GM19099 (cell line): ENCODE measurements around the gene RBCK1.

ENCODE experiments used
- POLR2A ChIP-seq: IDR thresholded peaks from 3 replicates; pipeline ENCODE4 v1.6.1; 2011; ENCODE audit warnings: low read depth; ENCODE audit not compliant: insufficient read length; ENCODE audit errors: extremely low read depth

Gene RBCK1

GRCh38 chr20:434661-435419 is 26.7 kb downstream of the RBCK1 start:
- no peak for TF ChIP-seq POLR2A

- no peak for TF ChIP-seq POLR2A
Measured at GRCh38 chr20:435558-435957, 27.5 kb downstream of the RBCK1 start.

DNA sequence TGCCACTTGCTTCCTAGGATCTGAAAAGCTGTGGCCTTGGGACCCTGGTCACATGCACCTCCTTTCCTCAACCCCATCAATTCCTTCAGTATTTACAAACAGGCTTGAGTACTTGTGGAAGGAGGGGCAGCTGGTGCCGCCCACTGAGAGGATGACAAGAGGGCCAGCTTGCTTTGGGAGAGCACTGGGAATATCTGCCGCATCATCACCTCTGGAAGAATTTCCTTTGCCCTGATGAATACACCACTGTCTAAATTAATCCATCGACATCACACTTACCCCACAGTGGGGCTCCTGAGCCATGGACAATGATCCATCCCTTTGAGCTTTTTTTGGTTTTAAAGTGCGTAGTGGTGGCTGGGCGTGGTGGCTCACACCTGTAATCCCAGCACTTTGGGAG is 28.4 kb downstream of the RBCK1 start:
- no peak for TF ChIP-seq POLR2A

- no peak for TF ChIP-seq POLR2A
Measured at GRCh38 chr20:437787-438486, 29.8 kb downstream of the RBCK1 start.

GRCh38 chr20:438571-439469 is 30.7 kb downstream of the RBCK1 start:
- no peak for TF ChIP-seq POLR2A

DNA sequence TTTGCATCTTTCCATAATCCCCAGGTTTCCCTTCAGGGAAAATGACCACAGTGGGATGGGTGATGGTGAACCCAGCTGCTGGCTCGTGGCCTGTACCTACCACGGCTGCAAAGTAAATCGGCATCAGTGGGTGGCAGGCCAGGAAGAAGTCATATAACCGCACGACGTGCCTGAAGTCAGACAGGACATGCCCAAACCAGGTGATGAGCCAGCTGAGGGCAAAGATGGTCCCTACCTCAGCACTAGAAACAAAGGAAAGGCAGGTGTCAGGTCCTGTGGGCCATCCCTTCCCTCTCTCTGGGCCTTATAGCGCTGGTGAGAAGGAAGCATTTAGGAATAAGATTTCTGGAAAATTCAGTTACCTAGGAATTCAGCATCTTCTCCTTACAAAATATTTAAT is 32.0 kb downstream of the RBCK1 start:
- TF ChIP-seq POLR2A: no peak

- no peak for TF ChIP-seq POLR2A
Measured at GRCh38 chr20:440636-441035, 32.5 kb downstream of the RBCK1 start.

GRCh38 chr20:443223-443775 is 35.2 kb downstream of the RBCK1 start:
- TF ChIP-seq POLR2A: no peak

GRCh38 chr20:444117-444516 is 36.0 kb downstream of the RBCK1 start:
- TF ChIP-seq POLR2A: no peak

GRCh38 chr20:444862-445426 is 36.8 kb downstream of the RBCK1 start:
- TF ChIP-seq POLR2A: no peak

DNA sequence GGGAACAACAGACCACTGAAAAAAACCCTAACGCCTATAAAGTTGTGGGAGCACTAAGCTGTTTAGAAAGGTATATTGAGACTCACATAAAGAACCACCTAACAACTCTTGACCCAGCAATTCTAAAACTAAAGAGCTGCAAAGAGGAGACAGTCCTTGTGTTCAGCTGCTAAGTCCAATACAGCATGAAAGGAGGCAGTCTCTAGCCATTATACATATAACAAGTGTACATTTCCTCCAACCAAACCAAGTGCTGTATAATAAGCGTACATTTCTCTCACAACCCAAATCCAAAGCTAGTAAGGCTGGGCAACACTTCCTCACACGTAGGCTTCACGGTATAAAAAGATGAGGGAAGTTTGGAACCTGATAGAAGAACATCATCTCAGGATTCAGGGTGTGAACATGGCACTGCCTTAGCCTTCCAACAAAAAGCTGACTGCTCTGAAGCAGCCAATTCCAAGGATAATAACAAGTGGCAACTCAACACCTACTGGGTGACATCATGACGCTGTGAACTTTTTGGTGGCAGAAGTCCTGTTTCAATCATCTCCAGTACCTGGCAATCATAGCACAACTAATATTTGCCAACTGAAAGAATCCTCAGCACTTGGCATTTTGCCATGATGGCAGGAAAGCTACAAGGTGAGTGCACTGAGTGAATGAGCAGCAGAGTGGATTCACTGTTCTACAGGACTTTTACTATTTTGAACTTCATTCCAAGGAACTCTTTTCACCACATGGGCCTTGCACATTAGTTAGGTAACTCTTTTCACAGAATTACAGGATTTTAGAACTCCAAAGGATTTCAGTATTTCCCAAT is 37.6 kb downstream of the RBCK1 start:
- no peak for TF ChIP-seq POLR2A

- TF ChIP-seq POLR2A: no peak
Measured at GRCh38 chr20:454951-455350, 46.9 kb downstream of the RBCK1 start.

DNA sequence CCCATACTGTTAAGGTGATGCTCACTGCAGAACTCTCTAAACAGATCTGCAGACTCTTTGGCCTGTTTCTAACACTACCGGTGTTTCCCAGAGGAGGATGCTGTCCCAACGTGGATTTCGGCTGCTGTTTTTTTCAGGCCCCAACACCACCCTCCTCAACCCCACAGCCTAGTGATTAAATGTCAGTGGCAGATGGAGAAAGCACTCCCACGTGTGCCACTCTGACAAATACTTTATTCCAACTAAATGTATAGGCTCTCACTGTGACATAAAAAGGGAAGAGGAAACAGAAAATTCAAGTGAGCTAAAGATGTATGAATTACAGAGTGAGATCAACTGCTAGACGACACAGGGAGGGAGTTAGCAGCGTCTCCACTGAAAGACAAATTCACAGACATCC is 50.7 kb downstream of the RBCK1 start:
- TF ChIP-seq POLR2A: no peak

DNA sequence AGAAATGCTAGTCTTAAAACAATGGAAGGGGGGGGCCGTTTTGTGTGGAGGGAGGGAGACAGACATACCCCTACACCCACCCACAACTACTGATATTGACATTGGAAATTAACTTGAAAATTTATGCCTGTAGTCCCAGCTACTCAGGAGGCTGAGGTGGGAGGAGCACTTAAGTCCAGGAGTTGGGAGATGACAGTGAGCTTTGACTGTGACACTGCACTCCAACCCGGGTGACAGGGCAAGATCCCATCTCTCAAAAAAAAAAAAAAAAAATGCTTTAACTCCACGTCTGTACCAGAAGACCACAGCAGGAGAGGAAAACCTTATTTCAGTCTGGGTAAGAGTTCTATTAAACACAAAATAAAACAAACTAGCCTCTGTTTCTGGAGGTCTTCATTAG is 52.1 kb downstream of the RBCK1 start:
- TF ChIP-seq POLR2A: no peak
